H9 (cell line): ENCODE data around the gene ICOSLG. TPM values are rescaled to one million over a fixed set of nuclear protein-coding genes. Genes with fewer than 3 reads are reported as not detected.
"Not testable (repeated sequence)": the region's sequence is repeated elsewhere in the genome, so short reads cannot be mapped to it uniquely, and the experiment has no call there.

Experiments
- DNase-seq: peaks from one replicate; pipeline ENCODE4 v3.0.0-alpha.2; 2017
- H2AFZ ChIP-seq: one replicate; pipeline ENCODE4 v1.6.1; 2013; ENCODE audit warnings: mild to moderate bottlenecking, low read length, control low read depth, moderate library complexity
- H2AK5ac ChIP-seq: 2 replicates; pipeline ENCODE4 v1.6.1; 2013; ENCODE audit warnings: low read length, control low read depth, mixed read lengths; ENCODE audit not compliant: insufficient read length
- H2BK120ac ChIP-seq: one replicate; pipeline ENCODE4 v1.6.1; 2013; ENCODE audit warnings: low read depth, mild to moderate bottlenecking, low read length, control low read depth, inconsistent platforms; ENCODE audit not compliant: poor library complexity, severe bottlenecking
- H2BK12ac ChIP-seq: 2 replicates; pipeline ENCODE4 v1.6.1; 2013; ENCODE audit warnings: low read length, control low read depth, mixed read lengths, low read depth; ENCODE audit not compliant: insufficient read length
- H2BK15ac ChIP-seq: 2 replicates; pipeline ENCODE4 v1.6.1; 2013; ENCODE audit warnings: low read depth, low read length, control low read depth
- H2BK20ac ChIP-seq: one replicate; pipeline ENCODE4 v1.6.1; 2013; ENCODE audit warnings: low read depth, mild to moderate bottlenecking, low read length, control low read depth, inconsistent platforms; ENCODE audit not compliant: poor library complexity, severe bottlenecking
- H2BK5ac ChIP-seq: 2 replicates; pipeline ENCODE4 v1.6.1; 2013; ENCODE audit warnings: low read length, control low read depth, mixed read lengths; ENCODE audit not compliant: insufficient read length
- H3K14ac ChIP-seq: 2 replicates; pipeline ENCODE4 v1.6.1; 2013; ENCODE audit warnings: low read length, control low read depth; ENCODE audit not compliant: insufficient read depth
- H3K18ac ChIP-seq: 2 replicates; pipeline ENCODE4 v1.6.1; 2013; ENCODE audit warnings: low read depth, mild to moderate bottlenecking, mixed read lengths, low read length, control low read depth; ENCODE audit not compliant: insufficient read length
- H3K23ac ChIP-seq: 2 replicates; pipeline ENCODE4 v1.6.1; 2013; ENCODE audit warnings: low read length, control low read depth, mixed read lengths, low read depth; ENCODE audit not compliant: insufficient read length
- H3K23me2 ChIP-seq: 2 replicates; pipeline ENCODE4 v1.6.1; 2013; ENCODE audit warnings: low read depth, mild to moderate bottlenecking, mixed read lengths, low read length, control low read depth; ENCODE audit not compliant: insufficient read length, poor library complexity, severe bottlenecking
- H3K27ac ChIP-seq: 2 replicates; pipeline ENCODE4 v1.5.1; 2013; ENCODE audit warnings: low read length, control low read depth, mixed read lengths, low read depth; ENCODE audit not compliant: insufficient read length
- H3K27me3 ChIP-seq: 2 replicates; pipeline ENCODE4 v1.6.1; 2013; ENCODE audit warnings: low read length, control low read depth, inconsistent platforms; ENCODE audit not compliant: insufficient read depth
- H3K4ac ChIP-seq: 2 replicates; pipeline ENCODE4 v1.6.1; 2013; ENCODE audit warnings: low read depth, mild to moderate bottlenecking, control low read depth, inconsistent platforms, low read length, moderate library complexity
- H3K4me1 ChIP-seq: 2 replicates; pipeline ENCODE4 v1.6.1; 2013; ENCODE audit warnings: low read length, control low read depth, inconsistent platforms; ENCODE audit not compliant: insufficient read depth
- H3K4me2 ChIP-seq: 2 replicates; pipeline ENCODE4 v1.6.1; 2013; ENCODE audit warnings: low read length, control low read depth, mixed read lengths; ENCODE audit not compliant: insufficient read length, insufficient read depth
- H3K56ac ChIP-seq: 2 replicates; pipeline ENCODE4 v1.6.1; 2013; ENCODE audit warnings: low read depth, mild to moderate bottlenecking, mixed read lengths, low read length, control low read depth; ENCODE audit not compliant: insufficient read length
- H3K79me1 ChIP-seq: 2 replicates; pipeline ENCODE4 v1.6.1; 2013; ENCODE audit warnings: low read depth, mild to moderate bottlenecking, moderate library complexity, low read length, control low read depth, inconsistent platforms; ENCODE audit not compliant: insufficient read depth, poor library complexity, severe bottlenecking
- H3K79me2 ChIP-seq: 2 replicates; pipeline ENCODE4 v1.6.1; 2013; ENCODE audit warnings: low read length, control low read depth, inconsistent platforms; ENCODE audit not compliant: insufficient read depth
- H3K9ac ChIP-seq: 2 replicates; pipeline ENCODE4 v1.6.1; 2013; ENCODE audit warnings: low read length, control low read depth, mixed read lengths; ENCODE audit not compliant: insufficient read length; ENCODE audit errors: extremely low read depth
- H3K9me3 ChIP-seq: one replicate; pipeline ENCODE4 v1.6.1; 2013; ENCODE audit warnings: low read depth, low read length, inconsistent platforms; ENCODE audit not compliant: control insufficient read depth
- H3T11ph ChIP-seq: one replicate; pipeline ENCODE4 v1.6.1; 2013; ENCODE audit warnings: mild to moderate bottlenecking, low read length, control low read depth, inconsistent platforms
- H4K20me1 ChIP-seq: one replicate; pipeline ENCODE4 v1.6.1; 2013; ENCODE audit not compliant: control insufficient read depth, insufficient read length, insufficient read depth
- H4K5ac ChIP-seq: 2 replicates; pipeline ENCODE4 v1.6.1; 2013; ENCODE audit warnings: low read depth, mild to moderate bottlenecking, mixed read lengths, low read length, control low read depth; ENCODE audit not compliant: insufficient read length
- H4K8ac ChIP-seq: replicated peaks from 2 replicates; pipeline ENCODE4 v1.6.1; 2013; ENCODE audit warnings: low read length, control low read depth, mixed read lengths, low read depth; ENCODE audit not compliant: insufficient read length
- H4K91ac ChIP-seq: 2 replicates; pipeline ENCODE4 v1.6.1; 2013; ENCODE audit warnings: low read depth, mild to moderate bottlenecking, moderate library complexity, mixed read lengths, low read length, control low read depth; ENCODE audit not compliant: insufficient read length
- H3K27ac Mint-ChIP-seq, 3 experiments: 2 replicates in 2 of 3; 3 replicates in 1 of 3; pipeline ENCODE4 v1.8.0; 2020 to 2021; ENCODE audit warnings: mixed read lengths in 3 of 3, mild to moderate bottlenecking in 1 of 3, moderate library complexity in 1 of 3
- H3K27me3 Mint-ChIP-seq: 2 replicates; pipeline ENCODE4 v1.8.0; 2021; ENCODE audit warnings: low read depth, mild to moderate bottlenecking, moderate library complexity, mixed read lengths
- H3K36me3 Mint-ChIP-seq, 3 experiments: 2 replicates in 2 of 3; 3 replicates in 1 of 3; pipeline ENCODE4 v1.8.0; 2020 to 2021; ENCODE audit warnings: low read depth in 3 of 3, mixed read lengths in 3 of 3; ENCODE audit not compliant: insufficient read depth in 1 of 3
- H3K4me1 Mint-ChIP-seq, 2 experiments: 2 replicates each; pipeline ENCODE4 v1.8.0; 2020; ENCODE audit warnings: mixed read lengths in 2 of 2
- H3K4me3 Mint-ChIP-seq, 2 experiments: 2 replicates in 1 of 2; 3 replicates in 1 of 2; pipeline ENCODE4 v1.8.0; 2020 to 2021; ENCODE audit warnings: mild to moderate bottlenecking in 2 of 2, mixed read lengths in 2 of 2, moderate library complexity in 1 of 2
- H3K9me3 Mint-ChIP-seq, 2 experiments: 2 replicates in 1 of 2; 3 replicates in 1 of 2; pipeline ENCODE4 v1.8.0; 2020; ENCODE audit warnings: mild to moderate bottlenecking in 2 of 2, mixed read lengths in 2 of 2, moderate library complexity in 1 of 2
- WGBS: extraction: QIAGEN DNeasy Blood & Tissue Kit; methylation state at CpG from one replicate; pipeline ENCODE4 v1.1.7; 2013; ENCODE audit warnings: missing lambda C conversion rate, low lambda C conversion rate, mixed read lengths; ENCODE audit not compliant: insufficient read length; ENCODE audit errors: extremely low coverage; 5-methylcytosine and 5-hydroxymethylcytosine counted together
- total RNA-seq: library from RNA; stranded (reverse); gene quantifications from 2 replicates; pipeline ENCODE4 v1.2.1, GENCODE V29; 2021
- TF ChIP-seq, protein P1 (sequence below): fragments of 200-600 bp; sonication (generic); conservative IDR thresholded peaks from 3 replicates; pipeline ENCODE4 v1.8.0; 2021; ENCODE audit warnings: antibody characterized with exemption, mild to moderate bottlenecking

The ICOSLG gene
- total RNA-seq, 1 experiment from 2014 or later = 6.8 TPM

GRCh38 chr21:44253832-44254710 lies 13.3 kb upstream of the ICOSLG start:
- Histone ChIP-seq H2BK15ac (no peak overlapping the region), H2BK5ac (no peak overlapping the region), H3K4me1 (no peaks in the 10 kb centered on the region), H3K9ac (no peak overlapping the region), H3K18ac (no peak overlapping the region), H2AK5ac (no peak overlapping the region), H3K79me2 (no peaks in the 10 kb centered on the region), H2AFZ (no peak overlapping the region), H3K23me2 (no peaks in the 10 kb centered on the region), H3K27me3 (no peaks in the 10 kb centered on the region), H2BK20ac (no peak overlapping the region), H4K91ac (no peak overlapping the region), H3K9me3 (no peaks in the 10 kb centered on the region), H4K8ac (no peak overlapping the region), H3K79me1 (no peaks in the 10 kb centered on the region), H3K4me2 (no peak overlapping the region), H3K4ac (no peak overlapping the region), H3T11ph (no peak overlapping the region), H4K5ac (no peak overlapping the region), H2BK12ac (no peak overlapping the region), H2BK120ac (no peak overlapping the region), H3K23ac (no peak overlapping the region), H3K14ac (no peak overlapping the region), H4K20me1 (no peaks in the 10 kb centered on the region), H3K56ac (no peak overlapping the region), H3K27ac (no peak overlapping the region)
- Mint-ChIP-seq H3K27ac (no peak overlapping the region), H3K9me3 (no peaks in the 10 kb centered on the region), H3K4me3 (no peak overlapping the region), H3K27me3 (peaks cover 6% of the 10 kb centered on the region), H3K36me3 (no peaks in the 10 kb centered on the region), H3K4me1 (peaks cover 0 to 2% of the 10 kb centered on the region in 2 experiments; a peak in 1 of 4 replicates)
- peak; percentile 27 for DNase-seq
- TF ChIP-seq, protein P1, sequence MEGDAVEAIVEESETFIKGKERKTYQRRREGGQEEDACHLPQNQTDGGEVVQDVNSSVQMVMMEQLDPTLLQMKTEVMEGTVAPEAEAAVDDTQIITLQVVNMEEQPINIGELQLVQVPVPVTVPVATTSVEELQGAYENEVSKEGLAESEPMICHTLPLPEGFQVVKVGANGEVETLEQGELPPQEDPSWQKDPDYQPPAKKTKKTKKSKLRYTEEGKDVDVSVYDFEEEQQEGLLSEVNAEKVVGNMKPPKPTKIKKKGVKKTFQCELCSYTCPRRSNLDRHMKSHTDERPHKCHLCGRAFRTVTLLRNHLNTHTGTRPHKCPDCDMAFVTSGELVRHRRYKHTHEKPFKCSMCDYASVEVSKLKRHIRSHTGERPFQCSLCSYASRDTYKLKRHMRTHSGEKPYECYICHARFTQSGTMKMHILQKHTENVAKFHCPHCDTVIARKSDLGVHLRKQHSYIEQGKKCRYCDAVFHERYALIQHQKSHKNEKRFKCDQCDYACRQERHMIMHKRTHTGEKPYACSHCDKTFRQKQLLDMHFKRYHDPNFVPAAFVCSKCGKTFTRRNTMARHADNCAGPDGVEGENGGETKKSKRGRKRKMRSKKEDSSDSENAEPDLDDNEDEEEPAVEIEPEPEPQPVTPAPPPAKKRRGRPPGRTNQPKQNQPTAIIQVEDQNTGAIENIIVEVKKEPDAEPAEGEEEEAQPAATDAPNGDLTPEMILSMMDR = no peak
- WGBS = no CpG with 5 or more reads among the region's 29 CpGs

- H2BK15ac ChIP-seq, H3K23ac ChIP-seq, H3K27me3 Mint-ChIP-seq, H3K4me3 Mint-ChIP-seq, DNase-seq, H3K9me3 ChIP-seq, H3K79me1 ChIP-seq, H3K4me2 ChIP-seq, H2BK120ac ChIP-seq, H3K9ac ChIP-seq, H2AFZ ChIP-seq, H3K27ac Mint-ChIP-seq, H2AK5ac ChIP-seq, H3K18ac ChIP-seq, H3K79me2 ChIP-seq, H2BK20ac ChIP-seq, H3K27ac ChIP-seq, H3K14ac ChIP-seq, H3K27me3 ChIP-seq, H2BK12ac ChIP-seq, H3K56ac ChIP-seq, H3K36me3 Mint-ChIP-seq, H2BK5ac ChIP-seq, H3K4me1 ChIP-seq, H4K5ac ChIP-seq, H3K4ac ChIP-seq, H3K9me3 Mint-ChIP-seq, H4K91ac ChIP-seq, H4K20me1 ChIP-seq, H3T11ph ChIP-seq, H4K8ac ChIP-seq, H3K4me1 Mint-ChIP-seq, H3K23me2 ChIP-seq: not testable (repeated sequence)
- no CpG with 5 or more reads among the region's 33 CpGs for WGBS
Measured at GRCh38 chr21:44249204-44250037, 8.7 kb upstream of the ICOSLG start.
